Measurements from ENCODE around the gene SIRPA. TPM values are rescaled to one million over a fixed set of nuclear protein-coding genes. Genes with fewer than 3 reads are reported as not detected.

The SIRPA gene
- total and polyA plus RNA-seq, 2 of the 8 experiments (the other 6 are each of a cell fraction or from before 2014, with no cell fraction given) = 3.9 to 4.3 TPM

DNA sequence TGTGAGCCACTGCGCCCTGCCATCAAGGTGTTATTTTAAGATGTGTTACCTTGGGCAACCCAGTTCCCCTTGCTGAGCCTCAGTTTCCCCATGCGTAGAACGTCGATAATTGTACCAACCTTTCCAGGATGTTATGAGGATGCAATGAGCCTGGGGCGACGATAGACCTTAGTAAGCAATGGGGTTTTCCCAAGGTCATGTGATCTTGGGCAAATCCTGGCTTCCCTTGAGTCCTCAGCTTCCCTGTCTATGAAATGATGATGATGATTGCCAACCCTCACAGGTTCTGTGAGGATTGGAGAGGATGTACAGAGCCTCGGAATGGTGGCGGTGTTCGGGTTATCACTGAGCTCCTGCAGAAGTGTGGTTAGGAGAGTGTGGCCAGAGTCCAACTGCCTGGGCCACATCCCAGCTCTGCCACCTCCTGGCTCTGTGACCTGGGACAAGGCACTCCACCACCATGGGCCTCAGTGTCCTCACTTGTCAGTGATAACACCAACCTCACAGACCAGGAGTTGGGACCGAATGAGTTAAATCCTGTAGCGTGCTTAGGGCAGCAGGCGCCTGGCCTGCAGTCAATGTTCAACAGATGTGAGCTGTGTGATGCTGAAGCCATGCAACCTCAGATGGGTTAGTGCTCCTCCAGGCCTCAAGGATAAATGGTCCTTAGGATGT, 23.4 kb downstream of the SIRPA start:
- ChIA-PET POLR2A (ENCODE audit: partially characterized antibody) (interaction anchor here (0.7 to 1.2 kb wide), 2 partner anchors 10 to 12 kb away, joined by 3 to 6 read pairs; no protein-coding TSS in a partner anchor), CTCF (ENCODE audit: partially characterized antibody) (interaction anchor here (1.4 to 3.0 kb wide), 2 partner anchors 19 to 46 kb away, joined by 4 to 9 read pairs; no protein-coding TSS in a partner anchor)
- H2BK120ac ChIP-seq (replicated peaks; ENCODE audit: low read depth, low read length) = no peak overlapping the region
- H2BK20ac ChIP-seq (ENCODE audit: low read length) = no peak overlapping the region
- H2BK15ac ChIP-seq (ENCODE audit: low read length) = no peak overlapping the region
- no peak overlapping the region for H2BK12ac ChIP-seq (ENCODE audit: low read depth, low read length)
- no peaks in the 10 kb centered on the region for H3K79me1 ChIP-seq (ENCODE audit: low read depth, low read length)
- H4K20me1 ChIP-seq (replicated peaks in 1 of 2; ENCODE audit: control insufficient read depth in 1 of 2, insufficient read depth in 2 of 2, low read length in 2 of 2) = no peaks in the 10 kb centered on the region
- no peak overlapping the region for H4K91ac ChIP-seq (replicated peaks; ENCODE audit: insufficient read length, low read length)
- H2AK5ac ChIP-seq (ENCODE audit: low read depth, low read length) = no peak overlapping the region
- H4K8ac ChIP-seq (ENCODE audit: extremely low read depth, insufficient read depth, low read length) = no peak overlapping the region; the same call in 1 of the 2 replicates
- WGBS, 2 experiments (ENCODE audit: extremely low coverage in 1 of 2, insufficient coverage in 1 of 2, insufficient read length in 1 of 2, insufficient replicate concordance in 2 of 2, low coverage in 1 of 2, low lambda C conversion rate in 2 of 2, missing lambda C conversion rate in 1 of 2) = 95% methylated on average over 12 of the region's 12 CpGs; no CpG with 5 or more reads in 1 of the 2 experiments
- no peak overlapping the region for H3K56ac ChIP-seq (replicated peaks; ENCODE audit: insufficient read length, low read depth, low read length)
- no peak overlapping the region for H3K4me2 ChIP-seq (ENCODE audit: insufficient read depth in 1 of 2, low read depth in 2 of 2, low read length in 2 of 2)
- H2AFZ ChIP-seq (ENCODE audit: low read length) = no peak overlapping the region
- H3K79me2 ChIP-seq (ENCODE audit: control insufficient read depth in 1 of 2, insufficient read depth in 2 of 2, low read length in 2 of 2) = no peaks in the 10 kb centered on the region
- FAIRE-seq (no peak), DNase-seq (ENCODE audit: low read depth in 1 of 2, low spot score in 2 of 2) (no peak)
- H3K9me3 ChIP-seq (ENCODE audit: insufficient read depth in 2 of 2, low read depth in 1 of 2, low read length in 1 of 2) = no peaks in the 10 kb centered on the region
- no peak overlapping the region for H2BK5ac ChIP-seq (ENCODE audit: low read depth, low read length)
- no peak overlapping the region for H3K23ac ChIP-seq (ENCODE audit: insufficient read length)
- H3K4ac ChIP-seq (replicated peaks; ENCODE audit: insufficient read length, low read depth, low read length) = no peak overlapping the region
- H3K4me1 ChIP-seq (replicated peaks in 1 of 4; ENCODE audit: control insufficient read depth in 3 of 4, insufficient read depth in 4 of 4, low read length in 3 of 4) = no peaks in the 10 kb centered on the region; a peak in 1 of 7 replicates
- H3K9ac ChIP-seq (replicated peaks in 1 of 4; ENCODE audit: extremely low read depth in 1 of 4, low read depth in 3 of 4, low read length in 3 of 4) = no peak overlapping the region
- no peaks in the 10 kb centered on the region for H3K23me2 ChIP-seq (ENCODE audit: low read depth, low read length)
- no peaks in the 10 kb centered on the region for H3K27me3 ChIP-seq (replicated peaks in 1 of 4; ENCODE audit: control insufficient read depth in 3 of 4, extremely low read depth in 1 of 4, insufficient read depth in 3 of 4, low read length in 3 of 4)
- H4K5ac ChIP-seq (ENCODE audit: insufficient read length, low read depth, low read length) = no peak overlapping the region
- H3K14ac ChIP-seq (ENCODE audit: insufficient read length) = no peak overlapping the region
- H3K4me3 ChIP-seq (ENCODE audit: extremely low read depth in 1 of 4, insufficient read depth in 2 of 4, low read depth in 3 of 4, low read length in 4 of 4) = no peak overlapping the region
- TF ChIP-seq SP4 (IDR thresholded peaks at IDR 0.05; ENCODE audit: low read length) (no peak), MAFK (IDR thresholded peaks at IDR 0.05; ENCODE audit: low read depth, low read length) (no peak), SIN3A (conservative IDR thresholded peaks at IDR 0.05 in 1 of 2, IDR thresholded peaks at IDR 0.05 in 1 of 2; ENCODE audit: low read depth in 1 of 2, low read length in 2 of 2) (no peak), KDM1A (IDR thresholded peaks at IDR 0.05; ENCODE audit: borderline replicate concordance, low read length) (no peak), EGR1 (IDR thresholded peaks at IDR 0.05; ENCODE audit: borderline replicate concordance, low read depth, low read length) (no peak), MAX (IDR thresholded peaks at IDR 0.05) (no peak), BACH1 (IDR thresholded peaks at IDR 0.05; ENCODE audit: low read length) (no peak)
- no peak overlapping the region for H3K18ac ChIP-seq (ENCODE audit: extremely low read depth, low read length)
- H3K36me3 ChIP-seq (ENCODE audit: control insufficient read depth in 2 of 4, insufficient read depth in 4 of 4, low read length in 3 of 4) = no peaks in the 10 kb centered on the region; a peak in 1 of 8 replicates
- no peak overlapping the region for H3K27ac ChIP-seq (ENCODE audit: low read depth, low read length)
